ENCODE results near the gene MON1A.

- no peak for TF ChIP-seq SP1 (IDR thresholded peaks at IDR 0.05)
- TF ChIP-seq FOXK2 (IDR thresholded peaks at IDR 0.05), result no peak
These were observed 64.3 kb downstream of the MON1A start for GRCh38 chr3:49865198-49865784.

Data from HEK293T (cell line).